Stimulated activated naive B cell treated with anti-CD40 and anti-IgM and Interleukin-4, amounts not matched to agents 10 μg/mL and 1 μg/mL and 100 μg/mL, for 72 hours (primary cell): ENCODE results near the gene COMP.
"Not testable (repeated sequence)": the region's sequence is repeated elsewhere in the genome, so short reads cannot be mapped to it uniquely, and the experiment has no call there.

ENCODE experiments used
- ATAC-seq, 2 donors: fragments of 150-1000 bp; cut with Tn5 transposase; replicated peaks; 2 replicates each; pipeline ENCODE4 v1.10.0; 2021; ENCODE audit warnings: moderate library complexity in 1 of 2
- DNase-seq: peaks from one replicate; pipeline ENCODE4 v3.0.0; 2021
- H3K27ac Mint-ChIP-seq: one replicate; pipeline ENCODE4 v1.8.0; 2022; ENCODE audit warnings: mild to moderate bottlenecking, mixed read lengths
- H3K27me3 Mint-ChIP-seq, 2 donors: one replicate each; pipeline ENCODE4 v1.8.0; 2022; ENCODE audit warnings: mixed read lengths in 2 of 2
- H3K36me3 Mint-ChIP-seq, 2 donors: one replicate each; pipeline ENCODE4 v1.8.0; 2022; ENCODE audit warnings: mixed read lengths in 2 of 2, mild to moderate bottlenecking in 1 of 2
- H3K4me1 Mint-ChIP-seq, 2 donors: one replicate each; pipeline ENCODE4 v1.8.0; 2022; ENCODE audit warnings: mixed read lengths in 2 of 2, mild to moderate bottlenecking in 1 of 2
- H3K4me3 Mint-ChIP-seq, 2 donors: one replicate each; pipeline ENCODE4 v1.8.0; 2022; ENCODE audit warnings: mild to moderate bottlenecking in 2 of 2, mixed read lengths in 2 of 2, moderate library complexity in 1 of 2
- H3K9me3 Mint-ChIP-seq, 2 donors: one replicate each; pipeline ENCODE4 v1.8.0; 2022; ENCODE audit warnings: mixed read lengths in 2 of 2, mild to moderate bottlenecking in 1 of 2

Gene COMP

GRCh38 chr19:18790566-18791314 is at the start of gene COMP:
Gene COMP, minus strand, starts transcription at chr19:18791305. Its CDS starts 36 bp downstream, at chr19:18791269.
- Mint-ChIP-seq H3K36me3 (peaks cover 0 to 9% of the 10 kb centered on the region in 2 donors), H3K9me3 (no peaks in the 10 kb centered on the region), H3K27ac (peak within 1 kb of the TSS; percentile 79), H3K4me1 (peaks cover 26 to 48% of the 10 kb centered on the region in 2 donors), H3K27me3 (peaks cover 64 to 77% of the 10 kb centered on the region in 2 donors), H3K4me3 (peak within 1 kb of the TSS; percentile 80 to 82)
- DNase-seq, result no peak
- peak; percentile 17 to 25 for ATAC-seq

GRCh38 chr19:18840288-18841267 is 49.5 kb upstream of the COMP start:
- H3K27me3 Mint-ChIP-seq, result no peaks in the 10 kb centered on the region
- ATAC-seq (no peak), DNase-seq (no peak)
- no peaks in the 10 kb centered on the region for H3K9me3 Mint-ChIP-seq
- peak overlapping the region; percentile 87 for H3K27ac Mint-ChIP-seq
- H3K4me3 Mint-ChIP-seq, result no peak overlapping the region
- peaks cover 27 to 48% of the 10 kb centered on the region in 2 donors for H3K36me3 Mint-ChIP-seq
- peaks cover 62 to 93% of the 10 kb centered on the region in 2 donors for H3K4me1 Mint-ChIP-seq

- Mint-ChIP-seq H3K27ac (peak overlapping the region; percentile 87), H3K27me3 (no peaks in the 10 kb centered on the region), H3K9me3 (no peaks in the 10 kb centered on the region), H3K4me1 (peaks cover 60 to 94% of the 10 kb centered on the region in 2 donors), H3K4me3 (no peak overlapping the region), H3K36me3 (peaks cover 33 to 52% of the 10 kb centered on the region in 2 donors)
- DNase-seq, result no peak
- ATAC-seq, result no peak
These were observed 48.6 kb upstream of the COMP start for GRCh38 chr19:18839465-18840287.

- Mint-ChIP-seq H3K4me1 (peaks cover 38 to 67% of the 10 kb centered on the region in 2 donors), H3K27ac (no peak overlapping the region), H3K9me3 (no peaks in the 10 kb centered on the region), H3K36me3 (peaks cover 41 to 51% of the 10 kb centered on the region in 2 donors), H3K27me3 (no peaks in the 10 kb centered on the region), H3K4me3 (peak overlapping the region; percentile 94 to 97)
- ATAC-seq, result no peak
- DNase-seq, result no peak
These were observed 43.5 kb upstream of the COMP start for GRCh38 chr19:18834644-18834984.

GRCh38 chr19:18833849-18834643 is 42.9 kb upstream of the COMP start:
- H3K4me3 Mint-ChIP-seq, result peak overlapping the region; percentile 94 to 97
- H3K27me3 Mint-ChIP-seq, result no peaks in the 10 kb centered on the region
- no peak for ATAC-seq
- H3K9me3 Mint-ChIP-seq, result no peaks in the 10 kb centered on the region
- H3K36me3 Mint-ChIP-seq, result peaks cover 41 to 51% of the 10 kb centered on the region in 2 donors
- peak overlapping the region; percentile 60 for H3K27ac Mint-ChIP-seq
- H3K4me1 Mint-ChIP-seq, result peaks cover 34 to 61% of the 10 kb centered on the region in 2 donors
- DNase-seq, result no peak

- peaks cover 41 to 45% of the 10 kb centered on the region in 2 donors for H3K36me3 Mint-ChIP-seq
- peak overlapping the region; percentile 94 for H3K27ac Mint-ChIP-seq
These were observed 42.0 kb upstream of the COMP start for GRCh38 chr19:18833141-18833476.

GRCh38 chr19:18832306-18833140 is 41.4 kb upstream of the COMP start:
- Mint-ChIP-seq H3K27me3 (peaks cover 3% of the 10 kb centered on the region in 2 donors), H3K27ac (peak overlapping the region; percentile 94), H3K36me3 (peaks cover 35 to 40% of the 10 kb centered on the region in 2 donors), H3K9me3 (peaks cover 0 to 3% of the 10 kb centered on the region in 2 donors), H3K4me3 (peak overlapping the region; percentile 94 to 97), H3K4me1 (peaks cover 23 to 46% of the 10 kb centered on the region in 2 donors)
- peak; percentile 54 to 60 for ATAC-seq
- DNase-seq, result peak; percentile 34

More at GRCh38 chr19:18833141-18833476, 42.0 kb upstream of the COMP start:
- Mint-ChIP-seq H3K4me1 (peaks cover 29 to 51% of the 10 kb centered on the region in 2 donors), H3K4me3 (peak overlapping the region; percentile 94 to 97), H3K9me3 (no peaks in the 10 kb centered on the region), H3K27me3 (no peaks in the 10 kb centered on the region)
- DNase-seq, result no peak
- no peak for ATAC-seq

GRCh38 chr19:18831524-18832305 is 40.6 kb upstream of the COMP start, which contains the start of gene UPF1:
Gene UPF1, plus strand, starts transcription at chr19:18831959. Its CDS starts 251 bp downstream, at chr19:18832210.
- DNase-seq (peak; percentile 94), ATAC-seq (peak; percentile 84 to 87)
- H3K9me3 Mint-ChIP-seq, result peaks cover 2 to 4% of the 10 kb centered on the region in 2 donors
- H3K27me3 Mint-ChIP-seq, result peaks cover 5 to 9% of the 10 kb centered on the region in 2 donors
- H3K36me3 Mint-ChIP-seq, result peaks cover 31 to 40% of the 10 kb centered on the region in 2 donors
- H3K4me1 Mint-ChIP-seq, result peaks cover 19 to 40% of the 10 kb centered on the region in 2 donors
- peak within 1 kb of the TSS; percentile 94 for H3K27ac Mint-ChIP-seq
- peak within 1 kb of the TSS; percentile 94 to 97 for H3K4me3 Mint-ChIP-seq

GRCh38 chr19:18830488-18830887 is 39.4 kb upstream of the COMP start:
- ATAC-seq, result no peak
- Mint-ChIP-seq H3K36me3 (peaks cover 22 to 32% of the 10 kb centered on the region in 2 donors), H3K4me1 (peaks cover 16 to 29% of the 10 kb centered on the region in 2 donors), H3K27me3 (peaks cover 5 to 9% of the 10 kb centered on the region in 2 donors), H3K4me3 (no peak overlapping the region), H3K27ac (no peak overlapping the region), H3K9me3 (peaks cover 2 to 4% of the 10 kb centered on the region in 2 donors)
- DNase-seq, result no peak

GRCh38 chr19:18828786-18829185 is 37.7 kb upstream of the COMP start:
- Mint-ChIP-seq H3K27ac (no peak overlapping the region), H3K4me1 (peaks cover 4 to 12% of the 10 kb centered on the region in 2 donors), H3K36me3 (peaks cover 9 to 18% of the 10 kb centered on the region in 2 donors), H3K27me3 (peaks cover 5 to 15% of the 10 kb centered on the region in 2 donors), H3K4me3 (no peak overlapping the region), H3K9me3 (peaks cover 2 to 4% of the 10 kb centered on the region in 2 donors)
- ATAC-seq, result no peak
- DNase-seq, result no peak

- DNase-seq (no peak), ATAC-seq (no peak)
- Mint-ChIP-seq H3K9me3 (no peaks in the 10 kb centered on the region), H3K27ac (no peak overlapping the region), H3K4me3 (no peak overlapping the region), H3K36me3 (no peaks in the 10 kb centered on the region), H3K4me1 (no peaks in the 10 kb centered on the region), H3K27me3 (peaks cover 5% of the 10 kb centered on the region in 2 donors)
These were observed 26.5 kb upstream of the COMP start for GRCh38 chr19:18817574-18817973.

GRCh38 chr19:18816645-18817044 is 25.5 kb upstream of the COMP start:
- H3K4me1 Mint-ChIP-seq, H3K4me3 Mint-ChIP-seq, H3K27ac Mint-ChIP-seq, ATAC-seq, H3K36me3 Mint-ChIP-seq, DNase-seq, H3K9me3 Mint-ChIP-seq: not testable (repeated sequence)
- H3K27me3 Mint-ChIP-seq, result peaks cover 5 to 11% of the 10 kb centered on the region in 2 donors
